H54 (cell line): Measurements from ENCODE around the gene CPXM2.

ENCODE experiments used
- DNase-seq: peaks from one replicate; pipeline ENCODE4 v3.0.0; 2011; ENCODE audit warnings: low spot score, mixed read lengths; ENCODE audit not compliant: insufficient read length
- FAIRE-seq: peaks from 3 replicates; lab custom pipeline; 2011; peaks lifted over from hg19 to GRCh38; lab: Jason Lieb, UNC
- POLR2A ChIP-seq: IDR thresholded peaks from 2 replicates; pipeline ENCODE4 v1.6.1; 2011; ENCODE audit warnings: low read depth, mild to moderate bottlenecking, low read length

CPXM2 gene

DNA sequence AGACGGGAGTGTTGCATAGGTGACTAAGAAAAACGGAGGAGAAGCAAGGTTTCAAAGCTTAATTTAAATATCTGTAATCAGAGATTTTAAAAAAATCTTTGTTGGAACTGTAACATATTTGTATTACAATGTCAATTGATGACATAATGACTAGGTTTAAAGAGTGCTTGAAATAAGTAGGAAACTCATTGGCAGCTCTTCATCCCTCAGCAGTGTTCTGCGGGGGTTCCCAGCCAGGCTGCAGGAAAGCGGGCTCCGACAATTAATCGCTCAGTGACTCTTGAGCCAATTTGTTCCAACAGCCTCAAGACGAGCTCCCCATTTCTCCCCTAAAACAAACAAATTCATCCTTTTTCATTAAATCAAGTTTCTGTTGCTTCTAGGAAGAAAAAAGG lies 22.6 kb downstream of the CPXM2 start:
- no peak for FAIRE-seq
- no peak for TF ChIP-seq POLR2A
- no peak for DNase-seq

DNA sequence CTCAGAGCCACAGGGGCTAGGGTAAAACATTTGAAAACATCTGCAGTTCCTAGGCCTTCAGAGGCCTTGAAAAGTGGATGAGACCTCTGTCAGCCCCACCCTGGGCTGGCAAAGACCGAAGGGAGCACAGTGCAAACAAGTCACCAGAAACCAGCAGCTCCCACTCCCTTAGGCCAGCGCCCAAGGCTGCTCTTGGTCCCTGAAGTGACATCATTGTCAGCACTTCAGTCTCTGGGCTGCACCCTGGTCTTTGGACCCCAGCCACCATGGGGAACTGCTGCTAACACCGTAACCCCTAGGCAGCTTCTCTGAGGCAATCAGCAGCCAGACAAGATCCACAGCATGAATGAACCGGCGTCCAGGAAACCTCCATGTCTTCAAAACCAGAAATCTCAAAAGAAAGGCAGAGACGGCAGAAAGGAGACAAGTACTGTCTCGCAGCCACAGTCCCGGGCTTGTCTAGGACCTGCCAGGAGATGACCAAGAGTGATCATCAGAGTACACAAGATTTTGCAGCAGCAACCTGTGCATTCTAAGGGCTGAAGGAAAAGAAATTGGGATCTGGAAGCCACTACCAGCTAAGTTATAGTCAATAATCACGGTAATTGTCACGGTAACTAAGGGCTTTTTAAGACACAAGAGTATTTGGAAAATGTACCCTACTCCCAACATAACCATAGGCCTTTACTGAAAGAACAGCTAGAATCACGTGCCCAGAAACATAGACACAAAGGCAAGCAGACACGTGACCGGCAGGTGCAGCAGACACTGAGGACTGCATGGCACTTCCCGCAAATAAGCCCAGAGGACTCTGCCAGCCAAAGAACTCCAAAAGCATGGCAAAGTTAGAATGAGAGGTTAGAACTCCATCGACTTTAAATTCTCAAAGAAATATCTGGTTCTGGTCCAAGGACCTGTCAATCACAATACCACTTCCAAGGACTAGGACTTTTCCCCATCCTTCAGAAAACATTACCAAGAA lies 23.3 kb downstream of the CPXM2 start:
- FAIRE-seq (no peak), DNase-seq (no peak)
- no peak for TF ChIP-seq POLR2A

DNA sequence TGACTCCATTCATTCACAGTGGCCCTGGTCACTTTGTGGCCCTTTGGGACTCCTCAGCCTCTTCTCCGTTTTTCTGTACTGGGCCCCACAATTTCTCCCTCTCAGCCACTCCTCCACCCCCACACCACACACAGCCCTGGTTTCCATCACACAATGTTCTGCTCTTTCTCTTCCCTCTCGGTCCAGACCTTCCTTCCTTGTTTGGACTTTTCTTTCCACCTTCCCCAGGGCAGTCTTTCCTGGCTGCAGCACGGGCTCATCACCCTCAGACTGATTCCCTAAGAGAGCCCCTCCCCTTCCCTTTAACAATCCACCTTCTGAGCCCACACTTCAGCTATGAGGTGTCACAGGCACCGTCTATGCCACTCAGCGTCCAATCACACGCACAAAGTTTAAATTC lies 25.7 kb downstream of the CPXM2 start:
- no peak for TF ChIP-seq POLR2A
- DNase-seq (no peak), FAIRE-seq (no peak)

DNA sequence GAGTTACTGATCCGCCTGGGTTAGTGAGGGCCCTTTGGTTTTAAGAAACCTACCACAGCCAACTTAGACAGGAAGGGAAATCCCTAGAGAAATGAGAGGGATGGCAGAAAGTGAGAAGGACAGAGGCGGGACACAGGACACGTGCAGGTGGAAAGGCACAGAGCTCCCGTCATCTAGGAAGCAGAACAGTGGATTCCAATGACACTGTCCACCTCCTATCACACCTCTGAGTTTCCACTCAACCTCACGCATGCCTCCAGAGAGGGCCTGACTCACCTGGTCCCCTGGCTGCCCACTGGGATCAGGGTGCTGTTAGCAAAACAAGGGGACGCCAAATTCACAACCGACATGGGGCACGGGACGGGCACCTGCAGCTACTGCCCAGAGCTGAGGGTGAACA lies 26.3 kb downstream of the CPXM2 start:
- no peak for FAIRE-seq
- TF ChIP-seq POLR2A = no peak
- DNase-seq = no peak

DNA sequence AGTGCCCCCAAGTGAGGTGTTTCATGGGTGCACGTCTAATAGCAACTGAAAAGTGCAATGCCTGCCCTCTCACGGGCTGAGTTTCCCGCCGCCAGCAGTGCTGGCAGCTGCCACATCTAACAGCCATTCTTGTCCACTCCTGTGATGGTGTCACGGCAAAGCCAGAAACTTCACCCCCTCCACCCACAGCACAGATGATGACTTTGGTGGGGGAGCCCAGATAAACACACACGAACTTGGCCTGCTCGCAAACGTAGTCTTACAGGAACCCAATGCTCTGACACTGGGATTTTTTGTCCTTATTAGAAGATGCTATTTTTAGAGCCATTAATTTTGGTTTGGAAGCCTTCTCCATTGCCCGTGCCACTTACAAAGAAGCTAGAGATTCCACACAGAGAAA lies 26.7 kb downstream of the CPXM2 start:
- FAIRE-seq = no peak

DNA sequence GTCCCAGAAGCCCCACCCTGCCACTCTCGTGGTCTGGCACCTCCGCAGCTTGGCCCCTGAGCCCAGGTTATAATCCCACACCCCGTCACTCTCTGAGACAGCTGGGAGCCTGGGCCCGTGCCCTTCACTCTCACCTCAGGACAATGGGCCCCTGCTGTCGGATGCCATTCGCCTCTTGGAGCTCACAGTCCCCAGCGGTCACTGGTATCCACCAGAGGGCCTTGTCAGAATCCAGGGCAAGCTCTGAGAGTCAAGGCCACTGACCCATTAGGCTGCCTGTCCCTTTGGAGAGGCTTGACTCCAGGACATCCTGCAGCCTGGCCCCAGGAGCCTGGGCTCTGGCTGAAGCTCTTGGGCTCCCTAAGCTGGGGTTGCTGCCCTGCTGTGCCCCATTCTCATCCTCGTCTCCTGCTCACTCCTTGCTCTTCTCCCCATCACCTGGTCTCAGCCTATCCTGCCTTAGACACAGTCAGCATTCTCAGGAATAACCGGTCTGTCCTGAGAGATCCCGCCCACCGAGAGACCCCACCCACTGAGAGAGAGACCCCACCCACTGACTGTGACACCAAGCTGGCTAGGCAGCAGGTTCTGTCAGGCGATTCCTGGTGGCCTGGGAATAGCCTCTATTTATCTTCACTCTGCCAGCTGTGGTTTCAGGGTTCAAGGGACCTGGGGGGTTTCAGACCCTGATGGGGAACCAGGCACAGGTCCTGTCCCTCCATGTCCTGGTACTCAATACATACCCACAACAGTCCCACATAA lies 27.7 kb downstream of the CPXM2 start:
- DNase-seq = no peak
- no peak for FAIRE-seq

More for the DNA sequence above, 26.7 kb downstream of the CPXM2 start:
- TF ChIP-seq POLR2A = no peak
- no peak for DNase-seq

DNA sequence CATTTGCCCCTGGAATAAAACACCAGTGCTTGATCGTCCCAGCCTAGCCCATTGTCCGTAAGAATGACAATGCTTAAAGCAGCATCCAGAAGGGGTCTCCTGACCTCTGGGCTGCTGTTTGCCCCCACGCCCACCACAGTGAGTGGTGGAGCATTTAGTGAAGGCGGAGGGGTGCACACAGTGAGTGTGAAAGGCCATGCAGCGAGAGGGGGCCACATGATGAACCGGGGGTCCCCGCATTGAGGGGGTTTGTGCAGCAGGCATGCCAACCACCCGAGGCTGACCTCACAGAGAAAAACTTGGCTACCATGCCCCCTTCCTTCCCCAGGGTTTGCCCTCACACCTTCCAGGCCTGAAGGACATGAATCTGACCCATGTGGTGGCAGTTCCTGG lies 28.4 kb downstream of the CPXM2 start:
- no peak for FAIRE-seq
- DNase-seq = no peak
- TF ChIP-seq POLR2A = no peak

More for the DNA sequence above, 27.7 kb downstream of the CPXM2 start:
- TF ChIP-seq POLR2A = no peak

DNA sequence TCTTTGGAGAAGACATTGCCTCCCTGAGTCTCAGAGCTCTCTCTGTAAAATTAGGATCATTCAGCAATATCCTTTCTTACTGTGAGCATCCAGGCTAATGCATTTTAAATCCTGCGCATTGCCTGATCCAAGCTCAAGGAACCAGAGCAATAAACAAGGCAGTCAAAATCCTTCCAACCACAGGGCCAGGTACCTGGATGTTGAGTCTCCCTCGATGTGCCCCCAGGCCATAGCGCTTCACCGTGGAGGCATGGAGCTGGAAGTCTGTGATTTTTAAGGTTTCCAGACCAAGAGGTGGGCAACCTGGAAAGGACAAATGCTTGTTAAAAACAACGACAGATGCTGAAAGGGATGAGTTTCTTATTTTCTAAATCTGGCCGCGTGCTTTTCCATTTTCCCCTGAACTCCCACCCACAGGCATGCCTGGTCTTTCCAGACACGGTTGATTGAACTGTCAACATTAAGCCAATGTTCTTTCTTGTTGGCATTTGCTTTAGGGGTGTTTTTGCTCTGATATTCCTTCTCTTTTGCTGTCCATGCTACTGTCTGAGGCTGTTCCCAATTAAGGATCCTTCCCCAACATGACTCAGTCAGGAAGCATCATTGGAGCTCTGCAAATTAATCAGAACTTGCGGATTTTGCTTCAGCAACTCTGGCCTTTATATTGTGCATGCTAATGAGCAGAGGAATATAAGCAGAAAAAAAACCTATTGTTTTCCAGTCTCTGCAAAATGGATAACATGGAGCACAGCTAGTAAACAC lies 29.0 kb downstream of the CPXM2 start:
- no peak for FAIRE-seq

DNA sequence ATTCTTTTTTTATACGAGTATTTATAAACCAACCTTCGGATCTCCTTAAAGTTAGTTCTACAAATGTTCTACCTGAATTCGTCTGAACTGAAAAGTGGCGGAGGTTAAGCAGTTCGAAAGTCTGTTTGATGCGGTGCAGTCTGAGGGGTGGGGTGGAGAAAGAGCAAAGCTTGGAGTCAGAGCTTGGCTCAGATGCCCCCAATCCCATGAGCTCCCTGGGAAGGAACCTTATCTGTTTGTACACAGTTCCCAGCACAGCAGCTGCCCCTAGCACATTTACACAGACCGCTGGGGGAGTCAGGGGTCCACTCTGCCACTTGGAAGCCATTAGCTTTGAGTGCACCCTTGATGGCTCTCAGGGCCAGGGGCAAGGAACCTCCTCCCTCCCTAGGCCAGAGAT lies 30.8 kb downstream of the CPXM2 start:
- TF ChIP-seq POLR2A = no peak
- DNase-seq (no peak), FAIRE-seq (no peak)

More for the DNA sequence above, 29.0 kb downstream of the CPXM2 start:
- no peak for TF ChIP-seq POLR2A
- DNase-seq = no peak

DNA sequence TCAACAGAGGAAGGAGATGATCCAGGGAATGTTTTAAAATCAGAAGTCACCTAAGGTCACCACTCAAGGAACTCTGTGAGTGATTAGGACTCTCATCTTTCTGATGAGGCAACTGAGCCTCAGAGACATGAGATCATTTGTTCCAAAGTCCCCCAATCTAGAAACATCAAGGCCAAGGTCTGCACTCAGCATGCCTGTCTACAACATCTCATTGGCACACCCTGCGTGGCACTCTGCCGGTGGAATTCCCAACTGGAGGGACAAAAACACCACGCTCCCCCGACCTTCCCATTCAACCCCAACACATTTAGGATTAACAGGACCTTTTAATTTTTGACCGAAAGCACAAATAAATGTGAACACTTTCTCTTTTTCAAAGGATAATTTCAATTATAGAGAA lies 31.4 kb downstream of the CPXM2 start:
- FAIRE-seq (no peak), DNase-seq (no peak)
- TF ChIP-seq POLR2A = no peak

DNA sequence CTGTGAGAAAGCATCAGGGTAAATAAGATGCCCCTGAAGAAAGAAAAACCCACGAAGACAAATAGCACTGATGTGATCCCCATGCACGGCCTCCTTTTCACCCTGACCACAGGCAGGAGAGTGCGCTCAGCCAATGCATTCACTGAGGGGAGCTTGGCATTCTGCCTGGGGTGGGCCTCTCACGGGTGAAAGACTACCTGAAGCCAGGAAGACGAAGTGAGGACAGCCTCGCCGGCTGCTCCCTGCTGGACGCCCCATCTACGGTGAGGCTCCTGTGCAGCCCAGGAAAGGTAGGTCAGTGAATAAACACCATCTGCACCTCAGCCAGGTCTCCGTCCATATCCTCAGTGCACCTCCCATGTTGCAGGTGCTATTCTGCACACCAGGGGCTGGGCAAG lies 32.0 kb downstream of the CPXM2 start:
- no peak for DNase-seq
- no peak for FAIRE-seq
- no peak for TF ChIP-seq POLR2A

DNA sequence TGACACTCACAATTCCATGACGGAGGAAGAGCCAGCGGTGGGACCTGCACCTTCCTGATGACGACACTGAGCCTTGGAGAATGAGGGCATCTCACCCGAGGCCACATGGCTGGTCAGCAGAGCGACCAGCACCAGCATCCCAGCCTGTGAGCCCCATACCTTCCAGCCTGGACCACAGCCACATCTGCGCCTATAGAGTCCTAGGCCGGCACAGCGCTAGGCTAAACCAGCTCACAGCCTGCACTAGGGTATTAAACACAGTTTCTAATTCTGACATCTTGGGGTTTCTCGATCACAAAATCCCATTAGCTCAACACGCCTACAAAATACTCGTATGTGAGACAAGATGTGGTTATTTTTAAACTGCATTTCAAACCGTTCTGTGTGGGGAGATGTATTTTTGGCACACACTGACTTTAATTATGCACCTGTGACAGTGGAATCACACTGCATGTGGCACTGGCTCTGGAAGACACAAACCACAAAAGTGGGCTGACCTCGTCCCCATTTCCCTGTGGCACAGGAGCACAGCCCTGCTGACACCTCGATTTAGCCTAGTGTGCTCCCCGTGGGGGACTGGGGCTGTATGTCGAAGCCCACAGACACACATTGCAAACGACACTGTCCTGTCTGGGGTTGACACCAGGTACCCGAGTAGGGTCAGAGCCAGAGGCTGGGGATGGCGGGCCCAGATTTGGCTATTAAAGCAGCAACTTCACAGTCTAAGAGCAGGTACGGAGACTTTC lies 32.5 kb downstream of the CPXM2 start:
- no peak for TF ChIP-seq POLR2A
- FAIRE-seq (no peak), DNase-seq (no peak)
